GM18907 (cell line): ENCODE measurements around the gene WDR55.
"Not testable (repeated sequence)": the region's sequence is repeated elsewhere in the genome, so short reads cannot be mapped to it uniquely, and the experiment has no call there.

Experiments used
- ATAC-seq: cut with Tn5 transposase; IDR thresholded peaks from one replicate; pipeline ENCODE4 v1.9.1; 2021; ENCODE audit warnings: mild to moderate bottlenecking, moderate library complexity; ENCODE audit not compliant: unreplicated experiment

WDR55 gene

GRCh38 chr5:140708787-140709186 is 44.1 kb downstream of the WDR55 start:
- ATAC-seq, result not testable (repeated sequence)

GRCh38 chr5:140710899-140711552 is 46.3 kb downstream of the WDR55 start:
- peak; percentile 93 for ATAC-seq

- no peak for ATAC-seq
Observed at GRCh38 chr5:140711794-140712193, 47.1 kb downstream of the WDR55 start.

- no peak for ATAC-seq
Observed at GRCh38 chr5:140713562-140714094, 48.9 kb downstream of the WDR55 start.

GRCh38 chr5:140716238-140716637 is 51.5 kb downstream of the WDR55 start:
- ATAC-seq, result not testable (repeated sequence)

- ATAC-seq, result no peak
Observed at GRCh38 chr5:140718266-140718592, 53.5 kb downstream of the WDR55 start.

- not testable (repeated sequence) for ATAC-seq
Observed at GRCh38 chr5:140720738-140721137, 56.0 kb downstream of the WDR55 start.

- ATAC-seq, result not testable (repeated sequence)
Observed at GRCh38 chr5:140721395-140721794, 56.7 kb downstream of the WDR55 start.
